HG02885 (cell line): ENCODE results near the gene RMRP.
"Not testable (repeated sequence)": the region's sequence is repeated elsewhere in the genome, so short reads cannot be mapped to it uniquely, and the experiment has no call there.

Source experiments
- ATAC-seq: cut with Tn5 transposase; IDR thresholded peaks from one replicate; pipeline ENCODE4 v1.9.1; 2021; ENCODE audit warnings: mild to moderate bottlenecking; ENCODE audit not compliant: unreplicated experiment, poor library complexity

RMRP gene

GRCh38 chr9:35618325-35618727 is 39.5 kb downstream of the RMRP start, which contains the start of gene CD72:
Gene CD72 (minus strand): TSS chr9:35618413. CDS start chr9:35618303, 110 bp downstream.
- ATAC-seq: no peak

GRCh38 chr9:35617548-35617947 is 40.3 kb downstream of the RMRP start:
- ATAC-seq: no peak

GRCh38 chr9:35616681-35617459 is 40.9 kb downstream of the RMRP start:
- peak; percentile 67 for ATAC-seq

GRCh38 chr9:35615981-35616680 is 41.7 kb downstream of the RMRP start:
- no peak for ATAC-seq

GRCh38 chr9:35612843-35613242 is 45.0 kb downstream of the RMRP start:
- ATAC-seq: no peak

GRCh38 chr9:35612066-35612465 is 45.8 kb downstream of the RMRP start:
- not testable (repeated sequence) for ATAC-seq

GRCh38 chr9:35611230-35611797 is 46.5 kb downstream of the RMRP start:
- ATAC-seq: no peak

- no peak for ATAC-seq
Observed at GRCh38 chr9:35609820-35610163, 48.0 kb downstream of the RMRP start.

- no peak for ATAC-seq
Observed at GRCh38 chr9:35609001-35609819, 48.6 kb downstream of the RMRP start.

- ATAC-seq: no peak
Observed at GRCh38 chr9:35608221-35608620, 49.6 kb downstream of the RMRP start.
